ENCODE results near the gene OR52W1.

Gene OR52W1

DNA sequence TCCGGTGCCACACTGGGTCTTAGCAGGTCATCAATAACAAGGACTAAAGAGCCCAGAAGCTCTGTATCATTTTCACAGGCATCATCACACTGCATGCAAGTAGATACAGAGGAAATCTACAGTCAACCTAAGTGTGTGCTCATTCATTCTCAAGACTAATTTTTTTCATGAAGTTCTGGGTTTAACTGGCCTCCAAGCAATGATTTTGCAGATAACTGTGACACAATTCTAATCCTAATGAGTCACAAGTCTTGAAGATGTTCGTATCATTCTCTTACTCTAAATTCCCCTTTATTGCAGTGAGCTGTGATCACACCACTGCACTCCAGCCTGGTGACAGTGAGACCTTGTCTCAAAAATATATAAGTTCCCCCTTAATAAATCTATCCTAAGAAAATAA is 2.5 kb downstream of the OR52W1 start:
- ChIA-PET CTCF (no interaction called here), POLR2A (no interaction called here)
- TF ChIP-seq NFRKB (IDR thresholded peaks at IDR 0.05) (no peak), TARDBP (IDR thresholded peaks at IDR 0.05) (no peak), FOXK2 (IDR thresholded peaks at IDR 0.05) (no peak), FOXM1 (IDR thresholded peaks at IDR 0.05; ENCODE audit: borderline replicate concordance) (no peak), CTBP1 (IDR thresholded peaks at IDR 0.05; ENCODE audit: borderline replicate concordance) (no peak), FOXA1 (IDR thresholded peaks at IDR 0.05) (no peak), ELF4 (IDR thresholded peaks at IDR 0.05) (no peak), BHLHE40 (IDR thresholded peaks at IDR 0.05; ENCODE audit: borderline replicate concordance) (no peak), ZNF384 (IDR thresholded peaks at IDR 0.05) (no peak), HDGF (IDR thresholded peaks at IDR 0.05; ENCODE audit: borderline replicate concordance) (no peak), ARNT (IDR thresholded peaks at IDR 0.05) (no peak), SP1 (IDR thresholded peaks at IDR 0.05) (no peak)
- DNase-seq (ENCODE audit: extremely low spot score): no peak

DNA sequence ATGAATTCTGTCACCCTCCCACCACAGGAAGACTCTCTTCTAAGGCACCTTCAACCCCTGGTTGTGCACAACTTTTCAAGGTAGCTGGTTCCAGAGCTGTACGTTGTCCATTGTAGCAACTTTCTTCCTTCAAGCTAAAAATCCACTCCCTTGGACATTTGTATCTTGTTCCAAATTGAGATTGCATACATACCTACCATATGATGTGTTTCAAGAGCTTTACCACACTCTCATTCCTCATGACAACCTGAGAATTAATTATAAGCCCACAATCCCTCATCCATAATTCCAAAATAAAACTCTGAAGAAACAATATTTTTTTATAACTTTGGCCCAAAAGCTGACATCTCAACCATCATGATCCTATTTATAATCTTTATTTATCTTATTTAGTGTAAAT is 3.0 kb downstream of the OR52W1 start:
- POLR2A ChIA-PET: no interaction called here
- no peak for DNase-seq (ENCODE audit: extremely low spot score)
- TF ChIP-seq CTBP1 (IDR thresholded peaks at IDR 0.05; ENCODE audit: borderline replicate concordance): no peak
- TF ChIP-seq FOXA1 (IDR thresholded peaks at IDR 0.05): no peak
- no peak for TF ChIP-seq LEF1 (IDR thresholded peaks at IDR 0.05; ENCODE audit: borderline replicate concordance)
- TF ChIP-seq ARNT (IDR thresholded peaks at IDR 0.05): no peak
- TF ChIP-seq TARDBP (IDR thresholded peaks at IDR 0.05): no peak
- TF ChIP-seq SP1 (IDR thresholded peaks at IDR 0.05): no peak
- CTCF ChIA-PET: no interaction called here

DNA sequence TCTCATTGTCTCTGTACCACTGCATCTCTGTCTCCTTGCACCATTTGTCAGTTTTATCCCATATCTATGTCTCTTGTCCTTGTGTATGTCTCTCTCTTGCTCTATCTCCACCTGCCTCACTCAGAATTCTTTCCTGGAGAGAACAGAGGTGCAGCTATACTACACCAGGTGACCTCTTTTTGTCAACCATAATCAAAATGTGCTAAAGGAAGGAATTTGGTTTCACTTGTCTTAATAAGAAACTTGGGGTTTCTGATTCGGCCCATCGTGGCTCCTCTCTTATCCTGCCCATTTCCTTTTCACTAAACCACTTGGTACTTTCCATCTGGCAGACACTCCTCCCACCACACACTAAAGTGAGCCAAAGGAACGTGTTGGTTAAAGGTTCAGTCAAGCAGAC is 4.3 kb downstream of the OR52W1 start:
- POLR2A ChIA-PET: no interaction called here

GRCh38 chr11:6204706-6205105 is 5.7 kb downstream of the OR52W1 start:
- no peak for DNase-seq (ENCODE audit: extremely low spot score)
- POLR2A ChIA-PET: no interaction called here
- CTCF ChIA-PET: no interaction called here
- TF ChIP-seq HDGF (IDR thresholded peaks at IDR 0.05; ENCODE audit: borderline replicate concordance): no peak
- no peak for TF ChIP-seq TARDBP (IDR thresholded peaks at IDR 0.05)
- TF ChIP-seq NFRKB (IDR thresholded peaks at IDR 0.05): no peak
- TF ChIP-seq, protein P1, sequence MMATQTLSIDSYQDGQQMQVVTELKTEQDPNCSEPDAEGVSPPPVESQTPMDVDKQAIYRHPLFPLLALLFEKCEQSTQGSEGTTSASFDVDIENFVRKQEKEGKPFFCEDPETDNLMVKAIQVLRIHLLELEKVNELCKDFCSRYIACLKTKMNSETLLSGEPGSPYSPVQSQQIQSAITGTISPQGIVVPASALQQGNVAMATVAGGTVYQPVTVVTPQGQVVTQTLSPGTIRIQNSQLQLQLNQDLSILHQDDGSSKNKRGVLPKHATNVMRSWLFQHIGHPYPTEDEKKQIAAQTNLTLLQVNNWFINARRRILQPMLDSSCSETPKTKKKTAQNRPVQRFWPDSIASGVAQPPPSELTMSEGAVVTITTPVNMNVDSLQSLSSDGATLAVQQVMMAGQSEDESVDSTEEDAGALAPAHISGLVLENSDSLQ (IDR thresholded peaks at IDR 0.05): no peak
- no peak for TF ChIP-seq CTBP1 (IDR thresholded peaks at IDR 0.05; ENCODE audit: borderline replicate concordance)
- TF ChIP-seq FOXK2 (IDR thresholded peaks at IDR 0.05): no peak
- TF ChIP-seq SP1 (IDR thresholded peaks at IDR 0.05): no peak
- no peak for TF ChIP-seq L3MBTL2 (conservative IDR thresholded peaks at IDR 0.05)
- no peak for TF ChIP-seq LEF1 (IDR thresholded peaks at IDR 0.05; ENCODE audit: borderline replicate concordance)
- no peak for TF ChIP-seq FOXA1 (IDR thresholded peaks at IDR 0.05)

More for the DNA sequence above, 4.3 kb downstream of the OR52W1 start:
- CTCF ChIA-PET: no interaction called here
- no peak for DNase-seq (ENCODE audit: extremely low spot score)
- no peak for TF ChIP-seq L3MBTL2 (conservative IDR thresholded peaks at IDR 0.05)
- TF ChIP-seq SUZ12 (IDR thresholded peaks at IDR 0.05): no peak
- TF ChIP-seq HDGF (IDR thresholded peaks at IDR 0.05; ENCODE audit: borderline replicate concordance): no peak
- TF ChIP-seq FOXA1 (IDR thresholded peaks at IDR 0.05): no peak
- TF ChIP-seq ZNF384 (IDR thresholded peaks at IDR 0.05): no peak
- TF ChIP-seq, protein P1 (IDR thresholded peaks at IDR 0.05): no peak
- no peak for TF ChIP-seq ELF4 (IDR thresholded peaks at IDR 0.05)
- TF ChIP-seq FOXM1 (IDR thresholded peaks at IDR 0.05; ENCODE audit: borderline replicate concordance): no peak
- TF ChIP-seq BHLHE40 (IDR thresholded peaks at IDR 0.05; ENCODE audit: borderline replicate concordance): no peak
- TF ChIP-seq TARDBP (IDR thresholded peaks at IDR 0.05): no peak
- TF ChIP-seq FOXK2 (IDR thresholded peaks at IDR 0.05): no peak
- no peak for TF ChIP-seq LEF1 (IDR thresholded peaks at IDR 0.05; ENCODE audit: borderline replicate concordance)
- no peak for TF ChIP-seq ARNT (IDR thresholded peaks at IDR 0.05)
- TF ChIP-seq SP1 (IDR thresholded peaks at IDR 0.05): no peak
- no peak for TF ChIP-seq CTBP1 (IDR thresholded peaks at IDR 0.05; ENCODE audit: borderline replicate concordance)
- no peak for TF ChIP-seq NFRKB (IDR thresholded peaks at IDR 0.05)

DNA sequence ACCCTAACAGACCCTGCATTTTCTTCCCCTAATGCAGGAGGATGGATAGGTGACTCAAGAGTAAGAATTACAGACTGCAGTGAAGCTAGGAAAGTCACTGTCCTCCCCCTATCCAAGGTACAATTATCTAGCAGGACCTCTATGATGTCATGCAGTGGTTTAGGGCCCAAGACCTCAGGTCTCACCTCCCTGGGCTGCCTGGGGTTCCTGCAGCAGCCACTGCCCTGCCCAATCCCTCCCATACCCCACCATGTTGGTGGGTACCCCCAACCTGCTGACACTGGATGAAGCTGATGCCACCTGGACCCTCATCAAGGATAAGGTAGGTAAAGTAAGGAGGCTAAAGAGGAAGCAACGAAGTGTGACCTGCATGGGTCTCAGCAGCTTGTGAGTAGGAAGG is 6.3 kb downstream of the OR52W1 start, which contains the start of gene C11orf42:
Gene C11orf42 (plus strand): TSS at position 192 of the 400 bp plus-strand sequence. CDS start 59 bp downstream, at position 251.
- TF ChIP-seq LEF1 (IDR thresholded peaks at IDR 0.05; ENCODE audit: borderline replicate concordance) (no peak), BHLHE40 (IDR thresholded peaks at IDR 0.05; ENCODE audit: borderline replicate concordance) (no peak), L3MBTL2 (conservative IDR thresholded peaks at IDR 0.05) (no peak), TARDBP (IDR thresholded peaks at IDR 0.05) (no peak), FOXA1 (IDR thresholded peaks at IDR 0.05) (no peak), HDGF (IDR thresholded peaks at IDR 0.05; ENCODE audit: borderline replicate concordance) (no peak), CTBP1 (IDR thresholded peaks at IDR 0.05; ENCODE audit: borderline replicate concordance) (no peak)
- TF ChIP-seq, protein P1 (IDR thresholded peaks at IDR 0.05): no peak
- ChIA-PET POLR2A (no interaction called here), CTCF (no interaction called here)
- no peak for DNase-seq (ENCODE audit: extremely low spot score)

GRCh38 chr11:6206456-6207180 is 7.6 kb downstream of the OR52W1 start:
- POLR2A ChIA-PET: no interaction called here
- TF ChIP-seq TARDBP (IDR thresholded peaks at IDR 0.05) (no peak), LEF1 (IDR thresholded peaks at IDR 0.05; ENCODE audit: borderline replicate concordance) (no peak), FOXM1 (IDR thresholded peaks at IDR 0.05; ENCODE audit: borderline replicate concordance) (no peak), L3MBTL2 (conservative IDR thresholded peaks at IDR 0.05) (no peak), HDGF (IDR thresholded peaks at IDR 0.05; ENCODE audit: borderline replicate concordance) (no peak), BHLHE40 (IDR thresholded peaks at IDR 0.05; ENCODE audit: borderline replicate concordance) (no peak), NFRKB (IDR thresholded peaks at IDR 0.05) (no peak), FOXA1 (IDR thresholded peaks at IDR 0.05) (no peak), ZNF384 (IDR thresholded peaks at IDR 0.05) (no peak), CTBP1 (IDR thresholded peaks at IDR 0.05; ENCODE audit: borderline replicate concordance) (no peak)
- TF ChIP-seq, protein P1 (IDR thresholded peaks at IDR 0.05): no peak
- CTCF ChIA-PET: no interaction called here
- no peak for DNase-seq (ENCODE audit: extremely low spot score)

Measured in HEK293T (cell line).